ENCODE measurements around the gene ERC2.

The ERC2 gene

GRCh38 chr3:56122911-56123310 is 345.4 kb downstream of the ERC2 start:
- H3K27me3 ChIP-seq (ENCODE audit: control insufficient read depth in 2 of 2, insufficient read depth in 2 of 2, low read length in 2 of 2) = no peaks in the 10 kb centered on the region
- no peaks in the 10 kb centered on the region for H3K36me3 ChIP-seq (ENCODE audit: control insufficient read depth in 2 of 2, insufficient read depth in 2 of 2, low read length in 2 of 2)
- H3K9ac ChIP-seq (ENCODE audit: low read depth in 1 of 2, low read length in 2 of 2) = no peak overlapping the region
- no peaks in the 10 kb centered on the region for H3K9me3 ChIP-seq (ENCODE audit: control insufficient read depth in 2 of 2, low read length in 2 of 2)
- no peak overlapping the region for H3K4me3 ChIP-seq (ENCODE audit: low read length in 2 of 2)
- H3K4me1 ChIP-seq (ENCODE audit: control insufficient read depth in 2 of 2, insufficient read depth in 2 of 2, low read length in 2 of 2) = no peaks in the 10 kb centered on the region
- H3K27ac ChIP-seq (ENCODE audit: low read depth in 2 of 2, low read length in 2 of 2) = no peak overlapping the region

DNA sequence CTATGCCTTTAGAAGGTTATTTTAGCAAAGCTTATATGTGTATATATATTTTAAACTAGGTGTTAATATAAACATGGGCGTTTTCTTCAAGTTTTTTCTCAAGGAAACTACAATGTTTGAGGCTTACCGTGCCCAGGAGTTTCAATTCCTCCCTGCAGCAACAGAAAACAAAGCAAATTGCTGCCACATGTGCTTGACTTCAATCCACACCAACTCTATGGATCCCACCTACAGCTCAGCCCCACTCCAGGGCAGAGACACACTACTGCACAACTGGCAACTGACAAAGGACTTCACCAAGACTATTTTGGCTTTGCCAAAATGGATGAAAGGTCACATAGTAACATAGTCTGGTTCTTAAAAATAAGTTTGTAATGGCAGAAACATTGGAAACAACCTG is 346.6 kb downstream of the ERC2 start:
- Histone ChIP-seq H3K27me3 (ENCODE audit: control insufficient read depth in 2 of 2, insufficient read depth in 2 of 2, low read length in 2 of 2) (no peaks in the 10 kb centered on the region), H3K4me3 (ENCODE audit: low read length in 2 of 2) (no peak overlapping the region), H3K4me1 (ENCODE audit: control insufficient read depth in 2 of 2, insufficient read depth in 2 of 2, low read length in 2 of 2) (no peaks in the 10 kb centered on the region), H3K36me3 (ENCODE audit: control insufficient read depth in 2 of 2, insufficient read depth in 2 of 2, low read length in 2 of 2) (no peaks in the 10 kb centered on the region), H3K9ac (ENCODE audit: low read depth in 1 of 2, low read length in 2 of 2) (no peak overlapping the region), H3K9me3 (ENCODE audit: control insufficient read depth in 2 of 2, low read length in 2 of 2) (no peaks in the 10 kb centered on the region), H3K27ac (ENCODE audit: low read depth in 2 of 2, low read length in 2 of 2) (no peak overlapping the region)

DNA sequence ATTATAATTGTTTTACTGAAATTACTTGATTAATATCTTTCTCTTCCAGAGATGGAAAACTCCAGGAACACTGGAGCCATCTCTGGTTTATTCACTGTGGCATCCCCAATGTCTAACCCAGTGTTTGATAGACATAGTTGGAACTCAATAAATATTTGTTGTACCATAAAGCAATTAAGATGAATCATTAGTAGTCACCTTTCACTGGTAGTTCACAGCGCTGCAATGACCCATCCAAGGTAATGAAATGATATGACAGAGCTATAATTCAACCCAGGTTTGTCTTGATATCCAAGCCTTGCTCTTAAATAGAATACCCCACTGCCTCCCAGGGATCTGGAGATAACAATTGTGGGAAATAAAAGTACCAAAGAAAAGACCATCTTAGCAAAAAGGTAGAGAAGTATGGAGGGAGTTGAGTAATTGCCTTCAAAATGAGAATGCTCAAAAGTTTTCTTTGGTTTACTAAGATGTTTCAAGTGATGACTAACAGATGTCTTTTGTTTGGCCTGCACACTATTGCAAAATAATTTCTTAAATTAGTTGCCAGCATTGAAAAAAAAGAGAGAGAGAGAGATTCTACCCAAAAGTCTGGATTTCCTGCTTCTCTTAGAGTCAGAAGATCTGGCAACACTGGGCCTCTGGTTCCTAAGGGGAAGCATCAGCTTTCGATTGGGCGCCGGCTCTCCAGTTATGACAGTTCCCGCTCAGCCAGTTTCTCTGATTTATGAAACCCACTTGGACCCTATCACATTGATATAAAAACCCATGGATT is 348.5 kb downstream of the ERC2 start:
- Histone ChIP-seq H3K27ac (ENCODE audit: low read depth in 2 of 2, low read length in 2 of 2) (no peak overlapping the region), H3K4me3 (ENCODE audit: low read length in 2 of 2) (no peak overlapping the region), H3K27me3 (ENCODE audit: control insufficient read depth in 2 of 2, insufficient read depth in 2 of 2, low read length in 2 of 2) (no peaks in the 10 kb centered on the region), H3K36me3 (ENCODE audit: control insufficient read depth in 2 of 2, insufficient read depth in 2 of 2, low read length in 2 of 2) (no peaks in the 10 kb centered on the region), H3K9me3 (ENCODE audit: control insufficient read depth in 2 of 2, low read length in 2 of 2) (peaks cover 0 to 3% of the 10 kb centered on the region in 2 donors), H3K4me1 (ENCODE audit: control insufficient read depth in 2 of 2, insufficient read depth in 2 of 2, low read length in 2 of 2) (no peaks in the 10 kb centered on the region), H3K9ac (ENCODE audit: low read depth in 1 of 2, low read length in 2 of 2) (no peak overlapping the region)

- no peaks in the 10 kb centered on the region for H3K27me3 ChIP-seq (ENCODE audit: control insufficient read depth in 2 of 2, insufficient read depth in 2 of 2, low read length in 2 of 2)
- H3K27ac ChIP-seq (ENCODE audit: low read depth in 2 of 2, low read length in 2 of 2) = no peak overlapping the region
- H3K4me1 ChIP-seq (ENCODE audit: control insufficient read depth in 2 of 2, insufficient read depth in 2 of 2, low read length in 2 of 2) = no peaks in the 10 kb centered on the region
- no peak overlapping the region for H3K4me3 ChIP-seq (ENCODE audit: low read length in 2 of 2)
- no peaks in the 10 kb centered on the region for H3K36me3 ChIP-seq (ENCODE audit: control insufficient read depth in 2 of 2, insufficient read depth in 2 of 2, low read length in 2 of 2)
- H3K9me3 ChIP-seq (ENCODE audit: control insufficient read depth in 2 of 2, low read length in 2 of 2) = peaks cover 0 to 4% of the 10 kb centered on the region in 2 donors
- no peak overlapping the region for H3K9ac ChIP-seq (ENCODE audit: low read depth in 1 of 2, low read length in 2 of 2)
Measured at GRCh38 chr3:56118968-56119367, 349.3 kb downstream of the ERC2 start.

- H3K27me3 ChIP-seq (ENCODE audit: control insufficient read depth in 2 of 2, insufficient read depth in 2 of 2, low read length in 2 of 2) = no peaks in the 10 kb centered on the region
- no peak overlapping the region for H3K4me3 ChIP-seq (ENCODE audit: low read length in 2 of 2)
- H3K36me3 ChIP-seq (ENCODE audit: control insufficient read depth in 2 of 2, insufficient read depth in 2 of 2, low read length in 2 of 2) = no peaks in the 10 kb centered on the region
- no peak overlapping the region for H3K27ac ChIP-seq (ENCODE audit: low read depth in 2 of 2, low read length in 2 of 2)
- no peaks in the 10 kb centered on the region for H3K4me1 ChIP-seq (ENCODE audit: control insufficient read depth in 2 of 2, insufficient read depth in 2 of 2, low read length in 2 of 2)
- H3K9me3 ChIP-seq (ENCODE audit: control insufficient read depth in 2 of 2, low read length in 2 of 2) = peaks cover 0 to 4% of the 10 kb centered on the region in 2 donors
- no peak overlapping the region for H3K9ac ChIP-seq (ENCODE audit: low read depth in 1 of 2, low read length in 2 of 2)
Measured at GRCh38 chr3:56115698-56116097, 352.6 kb downstream of the ERC2 start.

DNA sequence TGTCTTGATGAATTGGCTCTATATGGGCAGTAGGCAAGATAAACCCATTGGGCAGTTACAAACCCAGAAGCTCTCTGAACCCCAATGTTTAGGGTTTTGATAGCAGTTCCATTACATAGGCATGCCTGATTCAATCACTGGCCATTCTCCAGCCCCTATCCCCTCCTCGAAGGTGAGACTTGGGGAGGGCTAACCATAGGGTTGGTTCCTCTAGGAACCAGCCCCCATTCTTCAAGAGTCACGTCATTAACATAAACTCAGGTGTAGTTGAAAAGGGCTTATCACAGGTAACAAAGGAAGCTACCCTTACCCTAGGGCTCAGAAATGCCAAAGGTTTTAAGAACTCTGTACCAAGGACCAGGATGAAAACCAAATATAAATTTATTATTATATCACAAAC is 353.1 kb downstream of the ERC2 start:
- no peaks in the 10 kb centered on the region for H3K4me1 ChIP-seq (ENCODE audit: control insufficient read depth in 2 of 2, insufficient read depth in 2 of 2, low read length in 2 of 2)
- no peak overlapping the region for H3K4me3 ChIP-seq (ENCODE audit: low read length in 2 of 2)
- no peaks in the 10 kb centered on the region for H3K27me3 ChIP-seq (ENCODE audit: control insufficient read depth in 2 of 2, insufficient read depth in 2 of 2, low read length in 2 of 2)
- no peaks in the 10 kb centered on the region for H3K36me3 ChIP-seq (ENCODE audit: control insufficient read depth in 2 of 2, insufficient read depth in 2 of 2, low read length in 2 of 2)
- H3K9ac ChIP-seq (ENCODE audit: low read depth in 1 of 2, low read length in 2 of 2) = no peak overlapping the region
- H3K27ac ChIP-seq (ENCODE audit: low read depth in 2 of 2, low read length in 2 of 2) = no peak overlapping the region
- peaks cover 0 to 4% of the 10 kb centered on the region in 2 donors for H3K9me3 ChIP-seq (ENCODE audit: control insufficient read depth in 2 of 2, low read length in 2 of 2)

DNA sequence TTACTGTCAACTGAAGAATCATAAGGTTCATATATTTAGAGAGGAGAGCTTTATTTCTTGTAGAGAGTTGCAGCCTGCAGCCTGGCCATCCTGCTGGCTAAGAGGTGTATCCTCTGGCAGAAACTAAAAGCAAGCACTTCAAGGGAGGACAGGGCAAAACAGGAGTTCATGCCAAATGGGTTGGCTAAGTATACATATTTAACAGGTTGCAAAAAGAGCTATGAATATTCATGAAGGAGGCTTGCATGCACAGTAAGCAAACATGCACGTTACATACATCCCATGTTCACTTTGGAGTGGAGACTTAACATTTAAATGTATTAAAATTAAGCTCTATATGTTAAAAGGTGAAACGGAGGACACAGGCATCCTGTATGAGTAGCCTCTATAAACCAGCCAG is 354.4 kb downstream of the ERC2 start:
- Histone ChIP-seq H3K9ac (ENCODE audit: low read depth in 1 of 2, low read length in 2 of 2) (no peak overlapping the region), H3K27me3 (ENCODE audit: control insufficient read depth in 2 of 2, insufficient read depth in 2 of 2, low read length in 2 of 2) (no peaks in the 10 kb centered on the region), H3K9me3 (ENCODE audit: control insufficient read depth in 2 of 2, low read length in 2 of 2) (peaks cover 0 to 4% of the 10 kb centered on the region in 2 donors)

DNA sequence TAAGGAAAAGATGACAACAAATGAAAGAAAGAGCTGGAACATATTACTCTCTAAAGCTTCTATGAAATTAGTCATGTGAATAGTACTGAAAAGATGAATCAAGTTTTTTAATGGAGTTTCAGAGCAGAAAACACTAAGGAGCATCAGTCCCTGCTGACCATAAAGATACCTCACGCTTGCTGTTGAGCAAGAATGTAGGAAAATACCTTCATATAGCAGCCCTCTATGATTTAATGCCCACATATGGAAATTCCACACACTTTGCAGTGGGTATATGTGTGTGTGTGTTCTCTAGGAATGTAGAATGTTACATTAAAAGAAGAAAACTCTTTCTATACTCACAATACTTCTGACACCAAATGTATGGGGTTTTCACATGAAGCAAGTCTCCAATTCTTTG is 355.0 kb downstream of the ERC2 start:
- H3K4me3 ChIP-seq (ENCODE audit: low read length in 2 of 2) = no peak overlapping the region
- no peaks in the 10 kb centered on the region for H3K27me3 ChIP-seq (ENCODE audit: control insufficient read depth in 2 of 2, insufficient read depth in 2 of 2, low read length in 2 of 2)
- no peak overlapping the region for H3K9ac ChIP-seq (ENCODE audit: low read depth in 1 of 2, low read length in 2 of 2)
- no peaks in the 10 kb centered on the region for H3K4me1 ChIP-seq (ENCODE audit: control insufficient read depth in 2 of 2, insufficient read depth in 2 of 2, low read length in 2 of 2)
- peaks cover 0 to 4% of the 10 kb centered on the region in 2 donors for H3K9me3 ChIP-seq (ENCODE audit: control insufficient read depth in 2 of 2, low read length in 2 of 2)
- no peak overlapping the region for H3K27ac ChIP-seq (ENCODE audit: low read depth in 2 of 2, low read length in 2 of 2)
- H3K36me3 ChIP-seq (ENCODE audit: control insufficient read depth in 2 of 2, insufficient read depth in 2 of 2, low read length in 2 of 2) = no peaks in the 10 kb centered on the region

More for the DNA sequence above, 354.4 kb downstream of the ERC2 start:
- H3K36me3 ChIP-seq (ENCODE audit: control insufficient read depth in 2 of 2, insufficient read depth in 2 of 2, low read length in 2 of 2) = no peaks in the 10 kb centered on the region
- H3K27ac ChIP-seq (ENCODE audit: low read depth in 2 of 2, low read length in 2 of 2) = no peak overlapping the region
- no peaks in the 10 kb centered on the region for H3K4me1 ChIP-seq (ENCODE audit: control insufficient read depth in 2 of 2, insufficient read depth in 2 of 2, low read length in 2 of 2)
- H3K4me3 ChIP-seq (ENCODE audit: low read length in 2 of 2) = no peak overlapping the region

GRCh38 chr3:56111606-56112304 is 356.5 kb downstream of the ERC2 start:
- Histone ChIP-seq H3K36me3 (ENCODE audit: control insufficient read depth in 2 of 2, insufficient read depth in 2 of 2, low read length in 2 of 2) (no peaks in the 10 kb centered on the region), H3K27me3 (ENCODE audit: control insufficient read depth in 2 of 2, insufficient read depth in 2 of 2, low read length in 2 of 2) (no peaks in the 10 kb centered on the region), H3K4me1 (ENCODE audit: control insufficient read depth in 2 of 2, insufficient read depth in 2 of 2, low read length in 2 of 2) (no peaks in the 10 kb centered on the region), H3K9ac (ENCODE audit: low read depth in 1 of 2, low read length in 2 of 2) (no peak overlapping the region), H3K9me3 (ENCODE audit: control insufficient read depth in 2 of 2, low read length in 2 of 2) (peaks cover 0 to 4% of the 10 kb centered on the region in 2 donors), H3K27ac (ENCODE audit: low read depth in 2 of 2, low read length in 2 of 2) (no peak overlapping the region), H3K4me3 (ENCODE audit: low read length in 2 of 2) (no peak overlapping the region)

- Histone ChIP-seq H3K9ac (ENCODE audit: low read depth in 1 of 2, low read length in 2 of 2) (no peak overlapping the region), H3K4me1 (ENCODE audit: control insufficient read depth in 2 of 2, insufficient read depth in 2 of 2, low read length in 2 of 2) (no peaks in the 10 kb centered on the region), H3K36me3 (ENCODE audit: control insufficient read depth in 2 of 2, insufficient read depth in 2 of 2, low read length in 2 of 2) (no peaks in the 10 kb centered on the region), H3K9me3 (ENCODE audit: control insufficient read depth in 2 of 2, low read length in 2 of 2) (peaks cover 0 to 4% of the 10 kb centered on the region in 2 donors), H3K4me3 (ENCODE audit: low read length in 2 of 2) (no peak overlapping the region), H3K27ac (ENCODE audit: low read depth in 2 of 2, low read length in 2 of 2) (no peak overlapping the region), H3K27me3 (ENCODE audit: control insufficient read depth in 2 of 2, insufficient read depth in 2 of 2, low read length in 2 of 2) (no peaks in the 10 kb centered on the region)
Measured at GRCh38 chr3:56110886-56111285, 357.4 kb downstream of the ERC2 start.
